HEK293T (cell line): ENCODE results near the gene SLC34A1.

ENCODE experiments used
- CTCF ChIA-PET: fragments of 350-600 bp; formaldehyde crosslinking; extraction: SDS; loops from one replicate; lab custom pipeline; 2021; ENCODE audit warnings: antibody characterized with exemption, inconsistent platforms; lab: Yijun Ruan, JAX
- POLR2A ChIA-PET: fragments of 350-600 bp; formaldehyde crosslinking; extraction: SDS; loops from one replicate; lab custom pipeline; 2020; ENCODE audit warnings: antibody characterized with exemption, inconsistent platforms; lab: Yijun Ruan, JAX
- DNase-seq: peaks from one replicate; pipeline ENCODE4 v3.0.0; 2012; ENCODE audit warnings: mixed read lengths; ENCODE audit errors: extremely low spot score
- ARNT ChIP-seq: fragments of 450-650 bp; IDR thresholded peaks from 2 replicates; pipeline ENCODE4 v1.6.1; 2017; ENCODE audit warnings: mild to moderate bottlenecking
- BHLHE40 ChIP-seq: fragments of 450-650 bp; IDR thresholded peaks from 2 replicates; pipeline ENCODE4 v1.6.1; 2016; ENCODE audit warnings: mild to moderate bottlenecking, moderate library complexity, borderline replicate concordance
- CTBP1 ChIP-seq: fragments of 450-650 bp; IDR thresholded peaks from 2 replicates; pipeline ENCODE4 v1.6.1; 2016; ENCODE audit warnings: borderline replicate concordance
- ELF4 ChIP-seq: fragments of 450-650 bp; IDR thresholded peaks from 2 replicates; pipeline ENCODE4 v1.6.1; 2017; ENCODE audit warnings: antibody characterized with exemption
- FOXA1 ChIP-seq: fragments of 450-650 bp; IDR thresholded peaks from 2 replicates; pipeline ENCODE4 v1.6.1; 2016; ENCODE audit warnings: mild to moderate bottlenecking
- FOXK2 ChIP-seq: fragments of 450-650 bp; IDR thresholded peaks from 2 replicates; pipeline ENCODE4 v1.6.1; 2016; ENCODE audit warnings: mild to moderate bottlenecking
- FOXM1 ChIP-seq: fragments of 450-650 bp; IDR thresholded peaks from 2 replicates; pipeline ENCODE4 v1.6.1; 2017; ENCODE audit warnings: mild to moderate bottlenecking, borderline replicate concordance
- HDGF ChIP-seq: fragments of 450-650 bp; IDR thresholded peaks from 2 replicates; pipeline ENCODE4 v1.6.1; 2017; ENCODE audit warnings: antibody characterized with exemption, borderline replicate concordance
- L3MBTL2 ChIP-seq: fragments of 450-650 bp; conservative IDR thresholded peaks from 2 replicates; pipeline ENCODE4 v1.6.1; 2016; ENCODE audit warnings: mild to moderate bottlenecking
- LEF1 ChIP-seq: fragments of 450-650 bp; IDR thresholded peaks from 2 replicates; pipeline ENCODE4 v1.6.1; 2017; ENCODE audit warnings: mild to moderate bottlenecking, borderline replicate concordance
- NFRKB ChIP-seq: fragments of 450-650 bp; IDR thresholded peaks from 2 replicates; pipeline ENCODE4 v1.6.1; 2016; ENCODE audit warnings: mild to moderate bottlenecking, moderate library complexity
- PKNOX1 ChIP-seq: fragments of 450-650 bp; IDR thresholded peaks from 2 replicates; pipeline ENCODE4 v1.6.1; 2016
- SP1 ChIP-seq: fragments of 450-650 bp; IDR thresholded peaks from 2 replicates; pipeline ENCODE4 v1.6.1; 2017
- SUZ12 ChIP-seq: fragments of 450-650 bp; IDR thresholded peaks from 2 replicates; pipeline ENCODE4 v1.6.1; 2016; ENCODE audit warnings: mild to moderate bottlenecking
- TARDBP ChIP-seq: fragments of 450-650 bp; IDR thresholded peaks from 2 replicates; pipeline ENCODE4 v1.6.1; 2016
- ZNF384 ChIP-seq: fragments of 450-650 bp; IDR thresholded peaks from 2 replicates; pipeline ENCODE4 v1.6.1; 2016

The SLC34A1 gene

GRCh38 chr5:177444106-177445051 is 60.1 kb downstream of the SLC34A1 start:
- CTCF ChIA-PET: interaction anchor here (1.2 to 2.0 kb wide), 3 partner anchors 10 to 54 kb away, joined by 3 to 6 read pairs (median 6); no protein-coding TSS in a partner anchor
- POLR2A ChIA-PET: interaction anchor here (0.8 to 7.4 kb wide), 8 partner anchors 8 to 93 kb away, joined by 3 to 69 read pairs (median 8); partner anchors contain the start of genes GRK6 and LMAN2
- no peak for DNase-seq
- TF ChIP-seq BHLHE40 (no peak), PKNOX1 (no peak), SP1 (no peak), HDGF (no peak), ELF4 (no peak; the same call in 1 of the 2 replicates), FOXA1 (no peak), FOXK2 (no peak), ARNT (no peak), TARDBP (no peak), CTBP1 (no peak), LEF1 (no peak), SUZ12 (no peak), FOXM1 (no peak), NFRKB (no peak), ZNF384 (no peak), L3MBTL2 (no peak)

- POLR2A ChIA-PET: interaction anchor here (0.8 to 7.4 kb wide), 8 partner anchors 9 to 75 kb away, joined by 3 to 69 read pairs (median 6); partner anchors contain the start of gene GRK6
- CTCF ChIA-PET: interaction anchor here (0.6 to 4.9 kb wide), 7 partner anchors 9 to 74 kb away, joined by 3 to 30 read pairs (median 6); no protein-coding TSS in a partner anchor
- TF ChIP-seq SUZ12 (no peak), NFRKB (no peak), LEF1 (no peak), ELF4 (no peak), FOXM1 (no peak), PKNOX1 (no peak), FOXA1 (no peak), L3MBTL2 (no peak), SP1 (no peak), BHLHE40 (no peak), CTBP1 (no peak), ZNF384 (no peak), HDGF (no peak), ARNT (no peak), TARDBP (no peak)
- DNase-seq: no peak
Observed at GRCh38 chr5:177445052-177445916, 61.0 kb downstream of the SLC34A1 start.

GRCh38 chr5:177445917-177446199 is 61.6 kb downstream of the SLC34A1 start:
- TF ChIP-seq TARDBP (no peak), L3MBTL2 (no peak), PKNOX1 (no peak), NFRKB (no peak), ARNT (no peak), SUZ12 (no peak), FOXM1 (no peak), SP1 (no peak), BHLHE40 (no peak), LEF1 (no peak), FOXK2 (no peak), ELF4 (no peak), CTBP1 (no peak)
- no peak for DNase-seq
- ChIA-PET CTCF (interaction anchor here (0.6 to 4.9 kb wide), 5 partner anchors 8 to 75 kb away, joined by 3 to 30 read pairs (median 5); no protein-coding TSS in a partner anchor), POLR2A (interaction anchor here (1.1 to 7.4 kb wide), 8 partner anchors 8 to 75 kb away, joined by 3 to 69 read pairs (median 6); partner anchors contain the start of gene GRK6)

- TF ChIP-seq CTBP1 (no peak), FOXM1 (0 out of 2 replicates have a peak, but pooled peaks have one; percentile 44)
- ChIA-PET CTCF (interaction anchor here (1.0 to 4.9 kb wide), 5 partner anchors 8 to 137 kb away, joined by 3 to 30 read pairs (median 6); no protein-coding TSS in a partner anchor), POLR2A (interaction anchor here (0.6 to 7.4 kb wide), 10 partner anchors 8 to 76 kb away, joined by 3 to 69 read pairs (median 4); partner anchors contain the start of gene GRK6)
- peak; percentile 81 for DNase-seq
Observed at GRCh38 chr5:177446200-177447065, 62.2 kb downstream of the SLC34A1 start, which contains the start of gene PRR7. Gene PRR7, plus strand, starts transcription at chr5:177446814. Its CDS starts 8,254 bp downstream, at chr5:177455068.
